ENCODE results near the gene CFAP410. TPM values are rescaled to one million over a fixed set of nuclear protein-coding genes. Genes with fewer than 3 reads are reported as not detected.

Gene CFAP410
- total and polyA plus RNA-seq, 2 of the 13 experiments (the other 11 are each of a cell fraction or from before 2014, with no cell fraction given): 8.0 to 20.1 TPM

DNA sequence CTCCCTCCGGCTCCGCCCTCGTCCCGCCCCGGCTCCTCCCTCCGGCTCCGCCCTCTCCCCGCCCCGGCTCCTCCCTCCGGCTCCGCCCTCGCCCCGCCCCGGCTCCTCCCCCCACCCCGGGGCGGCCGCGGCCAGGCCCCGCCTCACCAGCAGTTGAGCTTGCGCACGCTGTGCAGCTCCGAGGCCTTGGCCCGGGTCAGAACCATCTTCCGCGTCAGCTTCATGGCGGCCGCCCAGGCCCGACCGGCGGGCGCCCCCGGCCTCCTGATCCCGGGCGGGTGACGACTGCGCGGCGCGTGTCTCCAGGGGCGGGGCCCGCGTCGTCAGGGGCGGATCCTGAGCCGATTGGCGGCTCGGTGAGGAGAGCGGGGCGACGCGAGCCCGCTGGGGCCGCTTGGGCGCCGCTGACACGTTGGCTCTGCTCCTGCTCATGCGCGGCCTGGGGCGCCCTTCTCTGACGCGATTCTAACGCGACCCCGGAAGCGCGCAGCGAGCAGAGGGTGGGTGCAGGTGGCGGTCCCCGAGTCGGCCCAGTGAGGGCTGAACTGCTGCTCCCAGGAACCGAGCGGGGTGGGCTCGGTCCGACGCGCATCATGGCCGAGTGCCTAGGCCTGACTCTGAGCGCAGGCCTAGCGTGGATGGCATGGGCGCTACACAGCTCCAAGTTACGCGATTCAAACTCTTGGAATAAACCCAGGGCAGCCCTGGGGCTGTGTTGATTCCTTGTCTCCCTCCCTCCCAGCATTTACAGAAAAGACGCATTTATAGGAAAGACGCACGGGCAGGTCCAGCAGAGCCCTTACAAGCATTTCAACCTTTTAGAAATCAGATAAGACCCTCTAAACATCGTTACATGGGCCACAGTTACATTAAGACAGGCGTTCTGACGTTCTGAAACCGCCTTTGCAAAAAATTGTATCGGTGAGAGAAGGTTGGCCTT is at the start of gene CFAP410 (continued):
- TF ChIP-seq ZNF281 (CRISPR knock-in tag; IDR thresholded peaks at IDR 0.05; ENCODE audit: borderline replicate concordance) (no peak; the same call in 1 of the 2 replicates), HOXA7 (CRISPR knock-in tag; IDR thresholded peaks at IDR 0.05) (no peak), ZFX (CRISPR knock-in tag; IDR thresholded peaks at IDR 0.05; ENCODE audit: low read depth) (peak; percentile 97), ZNF639 (CRISPR knock-in tag; conservative IDR thresholded peaks at IDR 0.05) (peak; percentile 74), AGO2 (optimal IDR thresholded peaks at IDR 0.05; ENCODE audit: low read depth, low read length) (peak; percentile 73), ZNF713 (CRISPR knock-in tag; IDR thresholded peaks at IDR 0.05) (no peak; the same call in 1 of the 2 replicates), TBX2 (CRISPR knock-in tag; IDR thresholded peaks at IDR 0.05; ENCODE audit: borderline replicate concordance) (peak; percentile 84), ZNF256 (CRISPR knock-in tag; conservative IDR thresholded peaks at IDR 0.05) (0 out of 2 replicates have a peak, but pooled peaks have one; percentile 47), REL (CRISPR knock-in tag; conservative IDR thresholded peaks at IDR 0.05) (0 out of 2 replicates have a peak, but pooled peaks have one; percentile 68), MED13 (CRISPR knock-in tag; IDR thresholded peaks at IDR 0.05) (no peak), STAG1 (CRISPR knock-in tag; IDR thresholded peaks at IDR 0.05) (peak; percentile 23; the same call in 1 of the 2 replicates), ZBTB8A (CRISPR knock-in tag; IDR thresholded peaks at IDR 0.05; ENCODE audit: borderline replicate concordance, low read depth) (no peak), TBX3 (IDR thresholded peaks at IDR 0.05; ENCODE audit: borderline replicate concordance) (no peak), TARDBP (CRISPR knock-in tag; IDR thresholded peaks at IDR 0.05) (peak; percentile 92), ZBTB42 (CRISPR knock-in tag; IDR thresholded peaks at IDR 0.05) (no peak), MYNN (CRISPR knock-in tag; IDR thresholded peaks at IDR 0.05; ENCODE audit: low read depth) (no peak), RFXANK (CRISPR knock-in tag; IDR thresholded peaks at IDR 0.05) (no peak; the same call in 1 of the 2 replicates), JUND (CRISPR knock-in tag; IDR thresholded peaks at IDR 0.05) (no peak), ARNT (IDR thresholded peaks at IDR 0.05) (no peak), ZNF629 (CRISPR knock-in tag; conservative IDR thresholded peaks at IDR 0.05) (0 out of 2 replicates have a peak, but pooled peaks have one; percentile 30), ZSCAN9 (CRISPR knock-in tag; IDR thresholded peaks at IDR 0.05; ENCODE audit: borderline replicate concordance) (0 out of 2 replicates have a peak, but pooled peaks have one; percentile 57)
- TF ChIP-seq, protein P1, sequence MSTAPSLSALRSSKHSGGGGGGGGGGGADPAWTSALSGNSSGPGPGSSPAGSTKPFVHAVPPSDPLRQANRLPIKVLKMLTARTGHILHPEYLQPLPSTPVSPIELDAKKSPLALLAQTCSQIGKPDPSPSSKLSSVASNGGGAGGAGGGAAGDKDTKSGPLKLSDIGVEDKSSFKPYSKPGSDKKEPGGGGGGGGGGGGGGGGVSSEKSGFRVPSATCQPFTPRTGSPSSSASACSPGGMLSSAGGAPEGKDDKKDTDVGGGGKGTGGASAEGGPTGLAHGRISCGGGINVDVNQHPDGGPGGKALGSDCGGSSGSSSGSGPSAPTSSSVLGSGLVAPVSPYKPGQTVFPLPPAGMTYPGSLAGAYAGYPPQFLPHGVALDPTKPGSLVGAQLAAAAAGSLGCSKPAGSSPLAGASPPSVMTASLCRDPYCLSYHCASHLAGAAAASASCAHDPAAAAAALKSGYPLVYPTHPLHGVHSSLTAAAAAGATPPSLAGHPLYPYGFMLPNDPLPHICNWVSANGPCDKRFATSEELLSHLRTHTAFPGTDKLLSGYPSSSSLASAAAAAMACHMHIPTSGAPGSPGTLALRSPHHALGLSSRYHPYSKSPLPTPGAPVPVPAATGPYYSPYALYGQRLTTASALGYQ (CRISPR knock-in tag; IDR thresholded peaks at IDR 0.05): peak; percentile 60
- TF ChIP-seq, protein P2, sequence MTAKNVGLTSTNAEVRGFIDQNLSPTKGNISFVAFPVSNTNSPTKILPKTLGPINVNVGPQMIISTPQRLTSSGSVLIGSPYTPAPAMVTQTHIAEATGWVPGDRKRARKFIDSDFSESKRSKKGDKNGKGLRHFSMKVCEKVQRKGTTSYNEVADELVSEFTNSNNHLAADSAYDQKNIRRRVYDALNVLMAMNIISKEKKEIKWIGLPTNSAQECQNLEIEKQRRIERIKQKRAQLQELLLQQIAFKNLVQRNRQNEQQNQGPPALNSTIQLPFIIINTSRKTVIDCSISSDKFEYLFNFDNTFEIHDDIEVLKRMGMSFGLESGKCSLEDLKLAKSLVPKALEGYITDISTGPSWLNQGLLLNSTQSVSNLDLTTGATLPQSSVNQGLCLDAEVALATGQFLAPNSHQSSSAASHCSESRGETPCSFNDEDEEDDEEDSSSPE (CRISPR knock-in tag; IDR thresholded peaks at IDR 0.05): peak; percentile 85
